ENCODE measurements around the gene TBR1.

GRCh38 chr2:161382747-161383146, 33.4 kb upstream of the TBR1 start:
- no peak for TF ChIP-seq CTCF (IDR thresholded peaks at IDR 0.05)
- no peak for TF ChIP-seq POLR2A (IDR thresholded peaks at IDR 0.05)
- no peak for TF ChIP-seq POLR2AphosphoS5 (IDR thresholded peaks at IDR 0.05)
